ENCODE measurements around the gene PCSK4.

PCSK4 gene

GRCh38 chr19:1488282-1488601 lies 1.9 kb downstream of the PCSK4 start:
- no peak for TF ChIP-seq CTCF (IDR thresholded peaks at IDR 0.05; ENCODE audit: insufficient read depth, low read depth, low read length, missing control alignments)
- no peak for DNase-seq (ENCODE audit: low read depth)
- H3K4me3 ChIP-seq (ENCODE audit: low read depth, low read length) = no peak overlapping the region

- H3K4me3 ChIP-seq (ENCODE audit: low read depth, low read length) = no peak overlapping the region
- no peak for DNase-seq (ENCODE audit: low read depth)
- TF ChIP-seq CTCF (IDR thresholded peaks at IDR 0.05; ENCODE audit: insufficient read depth, low read depth, low read length, missing control alignments) = no peak
Observed at GRCh38 chr19:1487576-1488281, 2.4 kb downstream of the PCSK4 start.

DNA sequence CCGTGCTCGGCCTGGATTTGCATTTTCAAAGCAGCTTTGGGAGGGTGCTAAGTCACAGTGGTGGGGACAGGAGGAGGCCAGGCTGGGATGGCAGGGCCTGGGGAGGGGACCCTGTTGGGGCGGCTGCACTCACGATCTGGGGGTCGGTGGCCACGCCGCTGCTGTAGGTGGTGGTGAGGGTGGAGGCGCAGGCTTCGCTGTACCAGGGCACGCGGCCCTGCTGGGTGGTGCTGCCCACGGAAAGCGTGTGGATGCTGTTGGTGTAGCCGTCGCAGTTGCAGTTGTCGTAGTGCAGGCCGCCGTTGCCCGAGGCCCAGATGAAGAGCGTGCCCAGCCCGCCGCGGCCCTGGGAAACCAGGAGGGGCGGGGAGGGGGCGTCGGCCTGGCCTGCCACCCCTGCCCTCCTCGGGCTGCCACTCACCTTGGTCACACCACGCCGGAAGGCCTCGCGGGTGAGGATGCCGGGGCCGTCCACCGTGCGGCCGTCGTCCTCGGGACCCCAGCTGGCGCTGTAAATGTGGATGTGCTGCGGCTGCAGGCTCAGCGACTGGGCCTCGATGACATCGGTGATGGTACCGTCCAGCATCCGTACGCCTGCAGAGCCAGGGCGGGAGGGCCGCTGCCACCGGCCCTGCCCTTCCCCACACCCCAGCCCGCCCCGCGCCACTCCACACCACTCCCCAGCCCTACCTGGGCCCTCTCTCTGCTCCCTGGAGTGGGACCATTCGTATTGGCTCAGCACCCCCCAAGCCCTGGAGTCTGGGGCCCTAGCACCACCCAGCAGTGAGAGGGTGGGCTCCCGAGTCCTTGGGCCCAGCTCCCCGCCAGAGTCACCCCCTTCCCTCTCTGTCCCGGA lies 3.2 kb downstream of the PCSK4 start:
- no peak overlapping the region for H3K4me3 ChIP-seq (ENCODE audit: low read depth, low read length)
- DNase-seq (ENCODE audit: low read depth) = no peak
- no peak for TF ChIP-seq CTCF (IDR thresholded peaks at IDR 0.05; ENCODE audit: insufficient read depth, low read depth, low read length, missing control alignments)

DNA sequence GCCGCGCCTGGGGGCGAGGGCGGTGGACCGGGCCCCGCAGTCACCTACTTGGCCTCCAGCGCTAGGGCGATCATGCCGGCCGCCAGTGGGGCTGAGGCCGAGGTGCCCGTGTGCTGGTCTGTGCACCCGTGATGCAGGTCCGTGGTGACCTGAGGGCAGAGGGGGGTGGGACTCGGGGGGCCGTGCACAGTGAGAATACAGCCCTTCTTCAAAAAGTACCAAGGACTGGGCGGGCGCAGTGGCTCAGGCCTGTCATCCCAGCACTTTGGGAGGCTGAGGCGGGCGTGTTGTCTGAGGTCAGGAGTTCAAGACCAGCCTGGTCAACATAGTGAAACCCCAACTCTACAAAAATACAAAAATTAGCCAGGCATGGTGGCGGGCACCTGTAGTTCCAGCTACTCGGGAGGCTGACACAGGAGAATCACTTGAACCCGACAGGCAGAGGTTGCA lies 6.1 kb downstream of the PCSK4 start:
- TF ChIP-seq CTCF (IDR thresholded peaks at IDR 0.05; ENCODE audit: insufficient read depth, low read depth, low read length, missing control alignments) = no peak
- DNase-seq (ENCODE audit: low read depth) = no peak
- H3K4me3 ChIP-seq (ENCODE audit: low read depth, low read length) = no peak overlapping the region

DNA sequence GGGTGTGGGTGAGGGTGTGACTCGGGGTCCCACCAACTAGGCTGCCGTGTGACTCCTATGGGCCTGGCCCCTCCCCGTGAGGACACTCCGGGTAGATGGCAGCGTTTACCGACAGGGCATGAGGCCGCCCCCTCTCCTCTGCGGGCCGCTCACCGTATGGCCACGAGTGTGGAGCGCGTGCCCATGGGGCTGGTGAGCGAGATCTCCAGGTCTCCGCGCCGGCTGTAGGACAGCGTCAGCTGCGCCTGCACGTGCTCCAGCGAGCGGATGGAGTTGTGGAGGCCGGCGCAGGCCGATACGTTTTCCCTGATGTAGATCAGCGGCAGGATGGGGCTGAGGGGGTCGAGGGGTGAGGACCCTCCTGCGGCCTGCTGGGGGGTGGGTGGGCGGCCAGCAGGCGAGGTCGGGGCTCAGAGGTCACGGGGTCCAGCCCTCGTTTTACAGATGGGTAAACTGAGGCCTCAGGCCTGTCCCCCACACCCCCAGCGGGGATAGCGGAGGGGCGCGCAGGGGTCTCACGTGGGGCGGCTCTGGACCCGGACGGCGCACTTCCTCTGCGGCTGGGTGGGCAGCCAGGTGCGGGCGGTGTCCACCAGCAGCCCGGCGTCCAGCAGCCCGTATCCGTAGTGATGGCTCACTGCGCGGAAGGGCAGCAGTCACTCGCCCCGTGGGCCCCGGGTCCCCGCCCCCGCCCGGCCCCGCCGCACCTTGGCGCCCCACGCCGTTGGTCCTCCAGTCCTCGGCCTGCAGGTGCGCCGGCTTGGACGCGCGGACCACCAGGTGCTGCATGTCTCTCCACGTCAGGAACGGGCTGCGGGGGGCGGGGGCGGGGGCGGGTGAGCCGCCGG lies 6.8 kb downstream of the PCSK4 start:
- no peak for DNase-seq (ENCODE audit: low read depth)
- no peak overlapping the region for H3K4me3 ChIP-seq (ENCODE audit: low read depth, low read length)
- TF ChIP-seq CTCF (IDR thresholded peaks at IDR 0.05; ENCODE audit: insufficient read depth, low read depth, low read length, missing control alignments) = no peak

DNA sequence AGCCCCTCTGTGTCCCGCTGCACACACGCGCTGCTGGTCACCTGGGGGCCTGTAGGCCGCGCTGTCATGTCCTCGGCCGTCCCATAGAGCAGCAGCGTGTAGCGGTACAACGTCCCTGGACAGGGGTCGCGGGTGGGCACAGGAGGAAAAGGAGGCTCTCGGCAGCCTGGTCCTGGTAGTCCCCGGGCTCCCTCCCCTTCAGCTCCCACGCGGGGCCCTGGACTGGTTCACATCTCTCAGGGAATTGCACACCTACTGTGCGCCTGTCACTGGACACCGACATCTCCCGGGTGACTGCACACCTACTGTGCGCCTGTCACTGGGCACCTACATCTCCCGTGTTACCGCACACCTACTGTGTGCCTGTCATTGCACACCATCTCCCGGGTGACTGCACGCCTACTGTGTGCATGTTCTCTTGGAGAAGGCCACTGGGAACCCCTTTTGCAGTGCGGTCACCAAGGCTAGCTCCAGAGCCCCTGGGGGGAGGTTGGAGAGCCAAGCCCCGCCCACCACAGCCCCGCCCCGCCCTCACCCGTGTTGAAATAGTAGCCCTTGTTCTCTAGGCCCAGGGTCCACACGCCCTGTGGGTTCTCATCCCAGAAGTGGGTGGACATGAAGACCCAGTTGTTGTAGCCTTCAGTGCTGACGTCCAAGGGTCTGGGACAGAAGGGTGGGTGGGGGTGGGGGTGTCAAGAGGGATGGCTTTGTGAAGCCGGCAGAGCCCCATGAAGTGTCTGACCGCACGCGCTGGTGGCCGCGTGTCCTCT lies 7.6 kb downstream of the PCSK4 start:
- no peak overlapping the region for H3K4me3 ChIP-seq (ENCODE audit: low read depth, low read length)
- TF ChIP-seq CTCF (IDR thresholded peaks at IDR 0.05; ENCODE audit: insufficient read depth, low read depth, low read length, missing control alignments) = no peak
- DNase-seq (ENCODE audit: low read depth) = no peak

Data from GM12865 (cell line).